ENCODE results near the gene NOL9.

GRCh38 chr1:6495540-6496364, 58.6 kb downstream of the NOL9 start:
- TF ChIP-seq CTCF (conservative IDR thresholded peaks at IDR 0.05) (no peak), ZFX (IDR thresholded peaks at IDR 0.05) (no peak)
